ENCODE data around the gene EXD1.

EXD1 gene

GRCh38 chr15:41231422-41232226 is 1.1 kb upstream of the EXD1 start:
- no peak for DNase-seq

GRCh38 chr15:41230345-41230649 is 260 bp downstream of the EXD1 start:
- no peak for DNase-seq

- DNase-seq: no peak
Measured at GRCh38 chr15:41219381-41219780, 11.2 kb downstream of the EXD1 start.

- DNase-seq: no peak
Measured at GRCh38 chr15:41218851-41219250, 11.7 kb downstream of the EXD1 start.

GRCh38 chr15:41215708-41216107 is 14.8 kb downstream of the EXD1 start:
- DNase-seq: no peak

GRCh38 chr15:41207687-41208448 is 22.7 kb downstream of the EXD1 start:
- no peak for DNase-seq

DNA sequence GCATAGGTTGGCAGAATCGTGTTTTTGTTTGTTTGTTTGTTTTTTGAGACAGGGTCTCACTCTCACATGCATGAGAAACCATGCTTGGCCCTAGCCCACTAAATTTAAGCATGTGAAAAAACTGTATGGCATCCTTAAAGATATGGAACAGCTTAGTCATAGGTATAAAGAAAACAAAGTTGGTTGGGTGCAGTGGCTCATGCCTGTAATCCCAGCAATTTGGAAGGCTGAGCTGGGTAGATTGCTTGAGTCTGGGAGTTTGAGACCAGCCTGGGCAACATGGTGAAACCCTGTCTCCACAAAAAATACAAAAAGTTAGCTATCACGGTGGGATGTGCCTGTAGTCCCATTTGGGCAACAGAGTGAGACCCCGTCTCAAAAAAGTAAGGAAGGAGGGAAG is 25.2 kb downstream of the EXD1 start:
- DNase-seq: no peak

GRCh38 chr15:41203395-41203794 is 27.2 kb downstream of the EXD1 start:
- no peak for DNase-seq

GRCh38 chr15:41199470-41199869 is 31.1 kb downstream of the EXD1 start:
- DNase-seq: no peak

GRCh38 chr15:41194444-41194843 is 36.1 kb downstream of the EXD1 start:
- DNase-seq: no peak

DNA sequence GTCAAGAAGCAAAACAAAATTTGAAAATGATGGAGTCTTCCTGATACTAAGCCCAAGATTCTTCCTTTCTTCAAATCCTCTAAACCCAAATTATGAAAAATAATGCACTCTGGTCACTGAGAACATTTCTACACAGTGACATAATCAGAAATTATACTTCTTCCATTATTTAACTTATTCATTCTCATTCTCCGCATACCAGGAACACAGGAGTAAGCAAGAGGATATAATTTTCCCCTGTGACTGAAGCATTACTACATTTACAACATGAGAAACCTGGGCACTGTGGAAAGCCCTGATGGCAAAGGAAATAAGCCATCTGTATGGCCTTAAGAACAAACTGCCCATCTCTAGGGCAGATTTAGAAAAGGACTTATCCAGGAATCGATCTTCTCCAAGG is 47.0 kb downstream of the EXD1 start:
- DNase-seq: no peak

GRCh38 chr15:41182266-41182665 is 48.3 kb downstream of the EXD1 start:
- no peak for DNase-seq

DNA sequence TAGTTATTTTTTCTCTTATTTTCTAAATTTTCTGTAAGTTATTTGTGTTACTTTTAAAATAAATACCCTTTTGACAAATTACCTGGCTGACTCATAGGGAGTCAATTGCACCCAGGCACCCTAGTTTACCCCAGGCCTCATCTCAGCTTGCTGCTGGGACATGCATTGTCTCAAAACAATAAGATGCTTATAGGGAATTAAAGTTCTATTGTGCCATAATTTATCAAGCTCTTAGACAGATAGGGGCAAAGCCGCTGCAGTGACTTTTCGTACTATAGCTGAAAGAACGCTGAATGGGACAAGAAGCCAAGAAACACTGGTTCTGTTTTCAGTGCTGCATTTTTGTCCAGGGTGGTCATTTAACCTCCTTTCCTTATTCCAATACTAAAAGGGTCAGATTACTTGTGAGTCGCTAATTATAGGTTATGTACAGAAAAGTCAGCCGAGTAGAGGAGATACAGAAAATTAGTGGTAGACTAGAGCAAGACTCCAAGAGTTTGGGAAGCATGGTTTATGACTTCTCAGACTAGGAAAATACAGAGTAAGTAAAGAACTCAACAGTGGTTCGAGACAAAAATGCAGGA is 50.3 kb downstream of the EXD1 start:
- no peak for DNase-seq

DNA sequence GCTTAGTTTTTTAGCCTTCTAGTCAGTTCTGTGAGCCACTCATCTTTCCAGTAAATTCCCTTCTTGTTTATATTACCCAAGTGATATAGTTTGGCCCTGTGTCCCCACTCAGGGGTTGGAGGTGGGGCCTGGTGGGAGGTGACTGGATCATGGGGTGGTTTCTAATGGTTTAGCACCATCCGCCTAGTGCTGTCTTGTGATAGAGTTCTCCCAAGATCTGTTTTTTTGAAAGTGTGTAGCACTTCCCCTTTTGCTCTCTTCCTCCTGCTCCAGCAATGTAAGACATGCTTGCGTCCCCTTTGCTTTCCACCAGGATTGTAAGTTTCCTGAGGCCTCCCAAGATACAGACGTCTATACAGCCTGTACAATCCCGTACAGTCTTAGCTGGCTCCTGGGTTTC is 60.8 kb downstream of the EXD1 start:
- no peak for DNase-seq

DNA sequence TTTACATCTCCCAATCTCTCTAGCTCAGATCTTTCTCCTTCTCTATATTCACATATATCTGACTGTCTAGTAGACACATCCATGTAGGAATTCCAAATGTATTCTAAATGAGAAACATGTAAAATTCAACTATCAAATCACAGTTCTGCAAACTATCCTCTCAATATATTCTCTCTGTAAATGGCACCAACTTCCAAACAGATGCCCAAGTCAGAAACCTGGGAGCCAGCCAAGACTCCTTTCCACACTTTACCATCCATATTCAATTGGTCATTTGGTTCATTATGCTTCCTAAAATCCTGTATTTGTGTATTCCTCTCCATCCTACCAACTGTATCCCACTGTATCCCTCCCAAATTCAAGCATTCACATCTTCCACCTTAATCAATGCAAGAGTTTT is 61.5 kb downstream of the EXD1 start:
- DNase-seq: no peak

- DNase-seq: no peak
Measured at GRCh38 chr15:41161736-41162135, 68.8 kb downstream of the EXD1 start.

- DNase-seq: no peak
Measured at GRCh38 chr15:41161336-41161735, 69.2 kb downstream of the EXD1 start.

DNA sequence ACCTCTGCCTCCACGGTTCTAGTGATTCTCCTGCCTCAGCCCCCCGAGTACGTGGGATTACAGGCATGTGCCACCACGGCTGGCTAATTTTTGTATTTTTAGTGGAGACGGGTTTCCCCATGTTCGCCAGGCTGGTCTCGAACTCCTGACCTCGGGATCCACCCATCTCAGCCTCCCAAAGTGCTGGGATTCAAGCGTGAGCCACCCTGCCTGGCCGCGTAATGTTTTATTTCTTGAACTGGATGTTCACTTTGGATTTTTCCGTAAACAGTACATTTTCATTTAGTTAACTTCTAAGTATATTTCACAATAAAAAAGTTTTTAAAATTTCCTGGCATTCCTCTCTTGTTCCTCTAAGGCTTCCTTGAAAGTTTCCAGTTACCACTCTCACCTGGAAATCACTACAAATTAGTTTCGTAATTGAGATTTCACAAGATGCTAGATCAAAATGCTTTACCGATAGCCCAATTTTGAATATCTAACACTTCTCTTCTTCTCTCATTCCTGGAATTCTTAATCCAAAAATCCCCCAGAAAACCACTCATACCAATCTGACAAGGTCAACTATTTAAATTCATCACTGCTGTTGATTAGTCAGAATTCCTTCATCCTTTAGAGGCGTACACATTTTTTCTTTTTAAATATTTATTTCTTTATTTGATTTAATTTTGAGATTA is 69.8 kb downstream of the EXD1 start:
- DNase-seq: no peak

- no peak for DNase-seq
Measured at GRCh38 chr15:41154412-41154811, 76.1 kb downstream of the EXD1 start.

- no peak for DNase-seq
Measured at GRCh38 chr15:41153733-41154132, 76.8 kb downstream of the EXD1 start.

DNA sequence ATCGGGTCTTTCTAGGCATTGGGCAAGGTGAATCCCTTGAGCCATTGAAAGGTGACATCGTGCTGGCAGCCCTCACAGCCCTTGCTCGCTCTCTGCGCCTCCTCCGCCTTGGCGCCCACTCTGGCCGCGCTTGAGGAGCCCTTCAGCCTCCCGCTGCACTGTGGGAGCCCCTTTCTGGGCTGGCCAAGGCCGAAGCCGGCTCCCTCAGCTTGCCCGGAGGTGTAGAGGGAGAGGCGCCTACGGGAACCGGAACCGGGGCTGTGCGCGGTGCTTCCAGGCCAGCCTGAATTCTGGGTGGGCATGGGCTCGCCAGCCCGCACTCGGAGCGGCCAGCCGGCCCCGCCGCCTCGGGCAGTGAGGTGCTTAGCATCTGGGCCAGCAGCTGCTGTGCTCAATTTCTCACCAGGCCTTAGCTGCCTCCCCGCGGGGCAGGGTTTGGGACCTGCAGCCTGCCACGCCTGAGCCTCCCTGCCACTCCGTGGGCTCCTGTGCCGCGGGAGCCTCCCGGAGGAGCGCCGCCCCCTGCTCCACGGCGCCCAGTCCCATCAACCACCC is 79.0 kb downstream of the EXD1 start:
- no peak for DNase-seq

DNA sequence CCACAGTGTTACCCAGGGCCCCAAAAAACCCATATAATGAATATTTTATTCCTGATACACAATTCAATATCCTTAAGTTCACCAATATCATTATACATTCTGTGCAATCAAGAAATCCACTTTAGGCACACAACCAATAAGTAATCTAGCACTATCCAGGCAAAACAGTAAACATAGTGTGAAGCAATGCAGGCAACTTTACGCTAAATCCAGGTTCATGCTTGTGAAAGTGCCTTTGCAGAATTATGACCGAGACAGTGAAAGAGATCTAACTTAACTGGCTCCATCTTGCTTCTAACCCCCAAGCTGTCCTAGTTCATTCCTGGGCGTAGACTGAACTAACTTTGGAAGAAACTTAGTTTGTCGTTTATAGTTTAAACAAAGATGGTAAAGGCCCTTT is 80.3 kb downstream of the EXD1 start:
- DNase-seq: no peak

- no peak for DNase-seq
Measured at GRCh38 chr15:41148065-41148464, 82.5 kb downstream of the EXD1 start.

Measured in activated naive CD4-positive, alpha-beta T cell treated with anti-CD3 and anti-CD28 coated beads, Interleukin-2, amount 50 U/mL, for 16 hours (primary cell).